ENCODE results near the gene SH3GLB1. TPM values are rescaled to one million over a fixed set of nuclear protein-coding genes. Genes with fewer than 3 reads are reported as not detected.

The SH3GLB1 gene
- total RNA-seq, 1 donor from 2014 or later, result 53.8 TPM

DNA sequence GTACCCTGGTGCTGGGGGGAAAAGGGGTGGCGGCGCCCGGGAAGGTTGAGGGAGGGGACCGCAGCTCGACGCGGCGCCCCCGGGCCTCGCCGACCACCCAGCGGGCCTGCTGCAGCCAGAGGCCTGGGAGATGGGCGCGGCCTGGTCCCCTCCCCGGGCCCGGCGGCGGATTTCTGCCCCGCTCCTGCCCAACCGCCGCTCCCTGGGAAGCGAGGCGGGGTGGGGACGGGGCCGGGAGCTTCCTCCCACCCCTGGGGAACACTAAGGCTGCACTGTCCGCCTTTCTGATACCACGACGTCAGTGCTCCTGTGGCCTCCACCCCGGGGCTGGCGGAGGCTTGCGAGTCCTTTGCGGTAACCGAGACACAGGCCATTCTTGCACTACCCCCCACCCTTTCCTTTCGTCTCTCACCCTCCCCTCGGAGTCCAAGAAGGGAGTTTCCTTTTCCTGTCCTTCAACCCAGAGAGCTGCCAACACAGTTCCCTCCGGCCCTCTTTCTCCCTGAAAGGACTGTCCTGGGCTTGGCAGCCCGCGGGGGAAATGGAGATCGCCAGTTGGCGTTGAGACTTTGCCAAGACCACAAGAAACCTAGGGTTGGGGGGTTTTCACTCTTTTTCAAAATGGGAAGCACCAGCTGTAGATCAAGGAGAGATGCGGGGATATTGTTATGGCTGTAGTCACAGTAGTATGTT is 742 bp downstream of the SH3GLB1 start:
- peaks cover 50% of the 10 kb centered on the region for H3K4me1 ChIP-seq

DNA sequence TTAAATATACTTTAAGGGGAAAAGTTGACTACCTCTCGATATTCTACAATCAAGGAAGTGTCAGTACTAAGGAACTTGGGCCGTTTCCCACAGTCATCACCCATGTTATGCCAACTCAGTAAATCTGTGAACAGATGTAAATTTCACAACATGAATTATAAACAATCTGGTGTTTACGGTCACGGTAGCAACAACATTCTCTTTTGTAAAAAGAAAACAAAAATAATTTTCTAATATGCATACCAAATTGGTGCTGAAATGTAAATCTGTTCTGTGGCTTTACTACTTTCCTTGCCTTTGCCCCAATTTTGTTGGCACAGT is 1.2 kb downstream of the SH3GLB1 start:
- intact Hi-C loops (cut with DNase I), result loop anchor here (10.0 kb wide), 2 partner anchors 209 to 379 kb away; partner anchors contain the start of genes HS2ST1 and SELENOF
- H3K4me1 ChIP-seq, result peaks cover 55% of the 10 kb centered on the region

More for the DNA sequence above, 742 bp downstream of the SH3GLB1 start:
- intact Hi-C loops (cut with DNase I), result loop anchor here (10.0 kb wide), 2 partner anchors 210 to 380 kb away; partner anchors contain the start of genes HS2ST1 and SELENOF
- TF ChIP-seq, protein P1, sequence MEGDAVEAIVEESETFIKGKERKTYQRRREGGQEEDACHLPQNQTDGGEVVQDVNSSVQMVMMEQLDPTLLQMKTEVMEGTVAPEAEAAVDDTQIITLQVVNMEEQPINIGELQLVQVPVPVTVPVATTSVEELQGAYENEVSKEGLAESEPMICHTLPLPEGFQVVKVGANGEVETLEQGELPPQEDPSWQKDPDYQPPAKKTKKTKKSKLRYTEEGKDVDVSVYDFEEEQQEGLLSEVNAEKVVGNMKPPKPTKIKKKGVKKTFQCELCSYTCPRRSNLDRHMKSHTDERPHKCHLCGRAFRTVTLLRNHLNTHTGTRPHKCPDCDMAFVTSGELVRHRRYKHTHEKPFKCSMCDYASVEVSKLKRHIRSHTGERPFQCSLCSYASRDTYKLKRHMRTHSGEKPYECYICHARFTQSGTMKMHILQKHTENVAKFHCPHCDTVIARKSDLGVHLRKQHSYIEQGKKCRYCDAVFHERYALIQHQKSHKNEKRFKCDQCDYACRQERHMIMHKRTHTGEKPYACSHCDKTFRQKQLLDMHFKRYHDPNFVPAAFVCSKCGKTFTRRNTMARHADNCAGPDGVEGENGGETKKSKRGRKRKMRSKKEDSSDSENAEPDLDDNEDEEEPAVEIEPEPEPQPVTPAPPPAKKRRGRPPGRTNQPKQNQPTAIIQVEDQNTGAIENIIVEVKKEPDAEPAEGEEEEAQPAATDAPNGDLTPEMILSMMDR (IDR thresholded peaks at IDR 0.05), result no peak
- no peak for TF ChIP-seq POLR2A (IDR thresholded peaks at IDR 0.05)
- no peak for TF ChIP-seq POLR2AphosphoS5 (IDR thresholded peaks at IDR 0.05; ENCODE audit: insufficient read depth in 1 of 2, low read depth in 1 of 2)
- DNase-seq (ENCODE audit: extremely low spot score in 2 of 2), result peak in 1 of 2 donors; percentile 87
- no peaks in the 10 kb centered on the region for H3K27me3 ChIP-seq
- peak overlapping the region; percentile 96 for H3K27ac ChIP-seq
- no peaks in the 10 kb centered on the region for H3K36me3 ChIP-seq
- H3K4me3 ChIP-seq, result peak overlapping the region; percentile 77 to 93
- H3K9me3 ChIP-seq, result no peaks in the 10 kb centered on the region

DNA sequence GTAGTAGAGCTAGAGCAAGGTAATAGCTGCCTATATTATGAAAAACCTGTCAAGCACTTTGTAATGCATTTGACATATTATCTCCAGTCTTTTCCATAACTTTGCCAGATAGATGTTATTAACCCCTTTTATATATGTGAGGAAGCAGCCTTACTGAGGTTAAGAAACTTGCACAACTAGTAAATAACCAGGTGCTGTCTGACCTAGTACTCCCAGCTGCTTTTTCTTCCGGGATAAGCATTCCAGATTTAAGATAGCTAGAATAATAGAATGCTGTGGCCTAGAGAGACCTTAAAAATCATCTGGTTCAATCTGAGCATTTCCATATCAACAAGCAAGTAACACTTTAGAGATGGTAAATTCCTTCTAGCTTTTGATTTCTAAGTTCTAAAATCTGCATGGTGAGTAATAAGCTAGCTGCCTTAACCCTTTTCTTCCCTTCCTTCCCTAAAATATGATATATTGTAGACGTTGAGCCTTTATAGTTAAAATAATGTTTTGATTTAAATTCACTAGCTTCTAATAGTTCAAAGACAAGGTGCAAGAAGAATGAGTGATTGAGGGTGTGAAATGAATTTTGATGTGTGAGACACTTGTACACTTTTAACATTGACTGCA is 1.8 kb downstream of the SH3GLB1 start:
- Histone ChIP-seq H3K36me3 (no peaks in the 10 kb centered on the region), H3K27me3 (no peaks in the 10 kb centered on the region), H3K27ac (peak overlapping the region; percentile 96), H3K4me1 (peaks cover 60% of the 10 kb centered on the region), H3K4me3 (peak overlapping the region; percentile 77 to 93), H3K9me3 (no peaks in the 10 kb centered on the region)
- TF ChIP-seq, protein P1 (IDR thresholded peaks at IDR 0.05), result no peak
- TF ChIP-seq POLR2A (IDR thresholded peaks at IDR 0.05) (no peak), POLR2AphosphoS5 (IDR thresholded peaks at IDR 0.05; ENCODE audit: insufficient read depth in 1 of 2, low read depth in 1 of 2) (no peak)
- DNase-seq (ENCODE audit: extremely low spot score in 2 of 2), result no peak
- intact Hi-C loops (cut with DNase I), result loop anchor here (10.0 kb wide), 2 partner anchors 209 to 379 kb away; partner anchors contain the start of genes HS2ST1 and SELENOF

More for the DNA sequence above, 1.2 kb downstream of the SH3GLB1 start:
- TF ChIP-seq, protein P1 (IDR thresholded peaks at IDR 0.05), result no peak
- TF ChIP-seq POLR2A (IDR thresholded peaks at IDR 0.05), result no peak
- TF ChIP-seq POLR2AphosphoS5 (IDR thresholded peaks at IDR 0.05; ENCODE audit: insufficient read depth in 1 of 2, low read depth in 1 of 2), result no peak
- H3K9me3 ChIP-seq, result no peaks in the 10 kb centered on the region
- H3K4me3 ChIP-seq, result peak overlapping the region; percentile 77 to 93
- H3K36me3 ChIP-seq, result no peaks in the 10 kb centered on the region
- peak overlapping the region; percentile 96 for H3K27ac ChIP-seq
- no peak for DNase-seq (ENCODE audit: extremely low spot score in 2 of 2)
- H3K27me3 ChIP-seq, result no peaks in the 10 kb centered on the region

DNA sequence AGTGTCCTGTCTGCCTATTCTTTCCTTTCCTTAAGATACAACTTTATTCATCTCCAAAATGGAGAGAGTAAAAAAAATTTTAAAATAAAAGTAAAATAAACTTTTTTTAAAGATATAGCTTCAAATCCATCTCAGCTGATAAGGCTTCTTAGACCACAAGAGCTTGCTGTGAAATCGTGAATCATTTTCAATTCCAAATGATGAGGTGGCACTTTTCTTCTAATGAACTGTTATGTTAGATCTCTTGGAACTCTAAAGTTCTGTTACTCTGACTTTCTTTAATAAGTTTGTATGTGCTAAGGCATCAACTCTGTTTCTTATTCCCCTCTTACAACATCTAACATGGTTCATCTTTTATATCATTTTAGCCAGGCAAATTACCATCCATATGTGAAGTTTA is 4.5 kb downstream of the SH3GLB1 start:
- TF ChIP-seq POLR2A (IDR thresholded peaks at IDR 0.05) (no peak), POLR2AphosphoS5 (IDR thresholded peaks at IDR 0.05; ENCODE audit: insufficient read depth in 1 of 2, low read depth in 1 of 2) (no peak)
- TF ChIP-seq, protein P1 (IDR thresholded peaks at IDR 0.05), result no peak
- no peak for DNase-seq (ENCODE audit: extremely low spot score in 2 of 2)
- intact Hi-C loops (cut with DNase I), result loop anchor here (10.0 kb wide), 2 partner anchors 206 to 376 kb away; partner anchors contain the start of genes HS2ST1 and SELENOF
- no peak overlapping the region for H3K27ac ChIP-seq
- no peak overlapping the region for H3K4me3 ChIP-seq
- no peaks in the 10 kb centered on the region for H3K27me3 ChIP-seq
- H3K9me3 ChIP-seq, result no peaks in the 10 kb centered on the region
- H3K36me3 ChIP-seq, result no peaks in the 10 kb centered on the region
- H3K4me1 ChIP-seq, result peaks cover 78% of the 10 kb centered on the region

All from vagina (tissue), 2 donors.